T47D (cell line): ENCODE data around the gene SLC39A8.

Experiments
- DNase-seq, 2 experiments: peaks; one replicate each; pipeline versions ENCODE4 v3.0.0 to v3.0.0-alpha.2; 2011 to 2012; ENCODE audit warnings: low read depth in 1 of 2, low spot score in 1 of 2
- JUND ChIP-seq: IDR thresholded peaks from 2 replicates; pipeline ENCODE4 v1.6.1; 2012; ENCODE audit warnings: low read depth
- in situ Hi-C: cut with HindIII; loops from 2 replicates; pipeline ENCODE4 v1.10.0; 2016; ENCODE audit warnings: low sequenced_read_pairs, low pct_unique_long_range_greater_than_20kb

The SLC39A8 gene

GRCh38 chr4:102333787-102334186 is 11.5 kb downstream of the SLC39A8 start:
- no peak for DNase-seq
- TF ChIP-seq JUND = no peak
- in situ Hi-C loops = no loop called here

- no peak for DNase-seq
- no peak for TF ChIP-seq JUND
- in situ Hi-C loops = no loop called here
Measured at GRCh38 chr4:102328045-102328444, 17.2 kb downstream of the SLC39A8 start.

- no peak for DNase-seq
- in situ Hi-C loops = no loop called here
- no peak for TF ChIP-seq JUND
Measured at GRCh38 chr4:102326951-102327350, 18.3 kb downstream of the SLC39A8 start.

- in situ Hi-C loops = no loop called here
Measured at GRCh38 chr4:102324730-102325129, 20.6 kb downstream of the SLC39A8 start.

GRCh38 chr4:102322736-102323135 is 22.5 kb downstream of the SLC39A8 start:
- no peak for DNase-seq
- TF ChIP-seq JUND = no peak
- in situ Hi-C loops = no loop called here

More at GRCh38 chr4:102324730-102325129, 20.6 kb downstream of the SLC39A8 start:
- no peak for TF ChIP-seq JUND
- DNase-seq = no peak

GRCh38 chr4:102321260-102321995 is 23.9 kb downstream of the SLC39A8 start:
- TF ChIP-seq JUND = no peak
- no peak for DNase-seq
- in situ Hi-C loops = no loop called here

- no peak for DNase-seq
- TF ChIP-seq JUND = no peak
- in situ Hi-C loops = no loop called here
Measured at GRCh38 chr4:102319594-102319993, 25.7 kb downstream of the SLC39A8 start.

- TF ChIP-seq JUND = no peak
- in situ Hi-C loops = no loop called here
- DNase-seq = peak in 1 of 2 experiments; percentile 59
Measured at GRCh38 chr4:102318526-102318925, 26.8 kb downstream of the SLC39A8 start.

- in situ Hi-C loops = no loop called here
- TF ChIP-seq JUND = no peak
- no peak for DNase-seq
Measured at GRCh38 chr4:102318105-102318504, 27.2 kb downstream of the SLC39A8 start.

GRCh38 chr4:102317459-102317858 is 27.8 kb downstream of the SLC39A8 start:
- TF ChIP-seq JUND = no peak
- no peak for DNase-seq
- in situ Hi-C loops = no loop called here

- in situ Hi-C loops = no loop called here
- no peak for TF ChIP-seq JUND
- DNase-seq = no peak
Measured at GRCh38 chr4:102316585-102316984, 28.7 kb downstream of the SLC39A8 start.

- TF ChIP-seq JUND = no peak
- no peak for DNase-seq
- in situ Hi-C loops = no loop called here
Measured at GRCh38 chr4:102315532-102315931, 29.8 kb downstream of the SLC39A8 start.

- no peak for TF ChIP-seq JUND
- DNase-seq = no peak
- in situ Hi-C loops = no loop called here
Measured at GRCh38 chr4:102312417-102312816, 32.9 kb downstream of the SLC39A8 start.

GRCh38 chr4:102311912-102312311 is 33.4 kb downstream of the SLC39A8 start:
- TF ChIP-seq JUND = no peak
- in situ Hi-C loops = no loop called here
- DNase-seq = no peak
